ENCODE results near the gene TBCD. TPM values are rescaled to one million over a fixed set of nuclear protein-coding genes. Genes with fewer than 3 reads are reported as not detected.

TBCD gene
- polyA plus RNA-seq, 4 donors: 63.9 to 73.8 (median 69.0) TPM

GRCh38 chr17:82895087-82895486 is 143.2 kb downstream of the TBCD start:
- no peak for DNase-seq (ENCODE audit: low read depth in 4 of 4, low spot score in 3 of 4)

GRCh38 chr17:82896071-82897000 is 144.5 kb downstream of the TBCD start:
- DNase-seq (ENCODE audit: low read depth in 4 of 4, low spot score in 3 of 4): no peak

- DNase-seq (ENCODE audit: low read depth in 4 of 4, low spot score in 3 of 4): no peak
These were observed 145.8 kb downstream of the TBCD start for GRCh38 chr17:82897514-82898249.

GRCh38 chr17:82898976-82899514 is 147.2 kb downstream of the TBCD start:
- no peak for DNase-seq (ENCODE audit: low read depth in 4 of 4, low spot score in 3 of 4)

GRCh38 chr17:82899941-82900340 is 148.1 kb downstream of the TBCD start:
- no peak for DNase-seq (ENCODE audit: low read depth in 4 of 4, low spot score in 3 of 4)

GRCh38 chr17:82900741-82901140 is 148.9 kb downstream of the TBCD start:
- DNase-seq (ENCODE audit: low read depth in 4 of 4, low spot score in 3 of 4): no peak

GRCh38 chr17:82901356-82901755 is 149.5 kb downstream of the TBCD start:
- DNase-seq (ENCODE audit: low read depth in 4 of 4, low spot score in 3 of 4): no peak

- DNase-seq (ENCODE audit: low read depth in 4 of 4, low spot score in 3 of 4): no peak
These were observed 150.0 kb downstream of the TBCD start for GRCh38 chr17:82901856-82902255.

GRCh38 chr17:82902972-82903874 is 151.4 kb downstream of the TBCD start:
- no peak for DNase-seq (ENCODE audit: low read depth in 4 of 4, low spot score in 3 of 4)

GRCh38 chr17:82905130-82905529 is 153.3 kb downstream of the TBCD start:
- no peak for DNase-seq (ENCODE audit: low read depth in 4 of 4, low spot score in 3 of 4)

GRCh38 chr17:82907797-82908542 is 156.1 kb downstream of the TBCD start:
- DNase-seq (ENCODE audit: low read depth in 4 of 4, low spot score in 3 of 4): no peak

- DNase-seq (ENCODE audit: low read depth in 4 of 4, low spot score in 3 of 4): no peak
These were observed 156.8 kb downstream of the TBCD start for GRCh38 chr17:82908543-82909160.

- DNase-seq (ENCODE audit: low read depth in 4 of 4, low spot score in 3 of 4): no peak
These were observed 157.5 kb downstream of the TBCD start for GRCh38 chr17:82909322-82909904.

- no peak for DNase-seq (ENCODE audit: low read depth in 4 of 4, low spot score in 3 of 4)
These were observed 158.2 kb downstream of the TBCD start for GRCh38 chr17:82910041-82910481.

- DNase-seq (ENCODE audit: low read depth in 4 of 4, low spot score in 3 of 4): no peak
These were observed 158.9 kb downstream of the TBCD start for GRCh38 chr17:82910770-82911169.

- no peak for DNase-seq (ENCODE audit: low read depth in 4 of 4, low spot score in 3 of 4)
These were observed 160.0 kb downstream of the TBCD start for GRCh38 chr17:82911822-82912221.

- DNase-seq (ENCODE audit: low read depth in 4 of 4, low spot score in 3 of 4): no peak
These were observed 160.7 kb downstream of the TBCD start for GRCh38 chr17:82912484-82913089.

- no peak for DNase-seq (ENCODE audit: low read depth in 4 of 4, low spot score in 3 of 4)
These were observed 161.6 kb downstream of the TBCD start for GRCh38 chr17:82913304-82914043.

Data from right renal pelvis (tissue), 4 donors.